GM10266 (cell line): ENCODE results near the gene DCAF7.

Experiments
- DNase-seq: peaks from one replicate; pipeline ENCODE4 v3.0.0; 2012; ENCODE audit errors: extremely low spot score
- CTCF ChIP-seq: IDR thresholded peaks from 2 replicates; pipeline ENCODE4 v1.5.1; 2012; ENCODE audit warnings: mild to moderate bottlenecking, low read depth; ENCODE audit not compliant: control insufficient read depth, insufficient read depth; ENCODE audit errors: missing control alignments

DCAF7 gene, protein sequence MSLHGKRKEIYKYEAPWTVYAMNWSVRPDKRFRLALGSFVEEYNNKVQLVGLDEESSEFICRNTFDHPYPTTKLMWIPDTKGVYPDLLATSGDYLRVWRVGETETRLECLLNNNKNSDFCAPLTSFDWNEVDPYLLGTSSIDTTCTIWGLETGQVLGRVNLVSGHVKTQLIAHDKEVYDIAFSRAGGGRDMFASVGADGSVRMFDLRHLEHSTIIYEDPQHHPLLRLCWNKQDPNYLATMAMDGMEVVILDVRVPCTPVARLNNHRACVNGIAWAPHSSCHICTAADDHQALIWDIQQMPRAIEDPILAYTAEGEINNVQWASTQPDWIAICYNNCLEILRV

DNA sequence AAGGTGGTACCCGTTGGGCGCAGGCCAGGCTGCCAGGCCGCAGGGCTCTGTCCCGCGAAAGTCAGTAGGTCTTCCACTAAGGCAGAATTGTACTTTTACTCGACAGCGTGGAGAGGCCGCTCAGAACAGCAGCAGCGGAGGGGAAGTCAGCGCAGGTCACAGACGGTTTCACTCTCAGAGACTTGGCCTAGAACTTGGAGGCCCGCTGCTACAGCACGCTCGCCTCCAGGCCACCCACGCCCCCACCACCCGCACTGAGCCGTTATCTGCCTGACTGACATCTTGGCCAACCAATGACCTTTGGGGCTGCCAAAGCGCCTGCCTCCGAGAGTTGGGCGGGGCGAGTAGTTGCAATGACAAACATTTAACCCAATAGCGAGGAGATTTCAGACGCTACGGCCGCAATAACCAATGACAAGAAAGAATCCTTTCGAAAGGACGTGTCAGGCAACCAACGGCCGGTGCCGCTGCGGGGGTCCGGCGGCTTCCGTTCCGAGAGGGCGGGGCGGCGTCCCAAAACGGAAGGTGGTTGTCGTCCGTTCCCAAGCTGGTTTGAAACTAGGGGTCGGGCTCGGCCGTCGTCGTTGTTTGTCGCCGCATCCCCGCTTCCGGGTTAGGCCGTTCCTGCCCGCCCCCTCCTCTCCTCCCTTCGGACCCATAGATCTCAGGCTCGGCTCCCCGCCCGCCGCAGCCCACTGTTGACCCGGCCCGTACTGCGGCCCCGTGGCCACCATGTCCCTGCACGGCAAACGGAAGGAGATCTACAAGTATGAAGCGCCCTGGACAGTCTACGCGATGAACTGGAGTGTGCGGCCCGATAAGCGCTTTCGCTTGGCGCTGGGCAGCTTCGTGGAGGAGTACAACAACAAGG lies at the start of gene DCAF7:
DCAF7 (plus strand) TSS at position 532 of the 871 bp plus-strand sequence; CDS start at position 733, 201 bp downstream.
- DNase-seq: peak; percentile 99
- no peak for TF ChIP-seq CTCF

GRCh38 chr17:63500543-63501390 lies 49.5 kb upstream of the DCAF7 start:
- no peak for DNase-seq
- no peak for TF ChIP-seq CTCF

DNA sequence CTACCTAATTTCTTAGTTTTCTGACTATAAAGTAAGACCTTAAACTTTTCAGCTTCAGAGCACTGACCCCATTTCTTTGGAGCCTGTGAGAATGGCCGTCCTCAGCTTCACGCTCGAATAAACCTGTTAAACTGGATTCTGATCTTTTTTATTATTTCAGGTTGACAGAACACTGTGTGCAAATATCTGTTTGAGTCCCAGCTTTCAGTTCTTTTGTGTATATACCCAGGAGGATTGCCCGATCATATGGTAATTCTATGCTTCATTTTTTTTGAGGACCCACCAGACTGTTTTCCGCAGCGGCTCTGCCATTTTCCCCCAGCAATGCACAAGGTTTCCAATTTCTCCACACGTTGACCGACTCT lies 47.0 kb upstream of the DCAF7 start:
- no peak for DNase-seq
- TF ChIP-seq CTCF: no peak

DNA sequence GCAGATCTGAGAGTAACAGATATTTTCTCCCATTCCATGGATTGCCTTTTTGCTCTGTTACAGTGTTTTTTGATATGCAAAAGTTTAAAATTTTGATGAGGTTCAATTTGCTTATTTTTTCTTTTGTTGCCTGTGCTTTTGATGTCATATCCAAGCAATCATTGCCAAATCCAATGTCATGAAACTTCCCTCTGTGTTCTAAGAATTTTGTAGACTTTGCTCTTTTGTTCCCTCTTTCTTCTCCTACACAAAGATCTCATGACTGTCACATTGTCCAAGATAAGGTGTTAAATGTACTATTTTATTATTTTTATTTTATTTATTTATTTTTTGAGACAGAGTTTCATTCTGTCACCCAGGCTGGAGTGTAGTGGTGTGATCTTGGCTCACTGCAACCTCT lies 46.0 kb upstream of the DCAF7 start:
- TF ChIP-seq CTCF: no peak
- DNase-seq: no peak

DNA sequence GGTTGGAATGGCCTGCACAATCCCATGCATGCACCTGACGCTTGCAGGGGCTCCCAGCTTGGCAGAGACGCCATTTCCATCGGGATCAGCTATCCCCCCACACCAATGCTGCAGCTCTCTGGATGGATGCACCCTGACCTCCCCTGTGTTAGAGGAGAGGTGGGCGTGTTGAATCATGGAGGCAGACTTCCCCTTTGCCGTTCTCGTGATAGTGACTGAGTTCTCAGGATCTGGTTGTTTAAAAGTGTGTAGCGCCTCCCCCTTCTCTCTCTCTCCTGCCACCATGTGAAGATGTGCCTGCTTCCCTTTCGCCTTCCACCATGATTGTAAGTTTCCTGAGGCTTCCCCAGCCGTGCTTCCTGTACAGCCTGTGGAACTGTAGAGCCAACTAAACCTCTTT lies 44.9 kb upstream of the DCAF7 start:
- no peak for TF ChIP-seq CTCF
- no peak for DNase-seq

GRCh38 chr17:63506627-63507026 lies 43.6 kb upstream of the DCAF7 start:
- DNase-seq: no peak
- TF ChIP-seq CTCF: no peak
